Inflammatory macrophage (primary cell): ENCODE measurements around the gene MB21D2.
A peak's percentile ranks its signal among the peaks of the same experiment; 100 is the strongest.
"Not testable (repeated sequence)": the region's sequence is repeated elsewhere in the genome, so short reads cannot be mapped to it uniquely, and the experiment has no call there.

Experiments
- DNase-seq, 2 donors: peaks; one replicate each; pipeline ENCODE4 v3.0.0-alpha.2; 2020 to 2022
- total RNA-seq, 18 experiments: gene quantifications; one replicate each; lab custom pipeline; 2026; ENCODE audit warnings: mixed read lengths in 6 of 18, inconsistent platforms in 2 of 18; lab: John Stamatoyannopoulos, UW

Gene MB21D2, protein sequence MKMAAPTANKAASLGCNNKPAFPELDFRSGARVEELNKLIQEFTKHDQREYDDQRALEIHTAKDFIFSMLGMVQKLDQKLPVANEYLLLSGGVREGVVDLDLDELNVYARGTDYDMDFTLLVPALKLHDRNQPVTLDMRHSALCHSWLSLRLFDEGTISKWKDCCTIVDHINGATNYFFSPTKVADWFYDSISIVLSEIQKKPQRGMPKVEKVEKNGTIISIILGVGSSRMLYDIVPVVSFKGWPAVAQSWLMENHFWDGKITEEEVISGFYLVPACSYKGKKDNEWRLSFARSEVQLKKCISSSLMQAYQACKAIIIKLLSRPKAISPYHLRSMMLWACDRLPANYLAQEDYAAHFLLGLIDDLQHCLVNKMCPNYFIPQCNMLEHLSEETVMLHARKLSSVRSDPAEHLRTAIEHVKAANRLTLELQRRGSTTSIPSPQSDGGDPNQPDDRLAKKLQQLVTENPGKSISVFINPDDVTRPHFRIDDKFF
- 5.6 to 46.3 (median 20.8) reads per million in 18 experiments for total RNA-seq

- DNase-seq = peak; percentile 74 to 77
Observed at GRCh38 chr3:192917404-192918274, at the start of gene MB21D2. MB21D2 (minus strand) TSS chr3:192917856; CDS start chr3:192917840, 16 bp downstream.

DNA sequence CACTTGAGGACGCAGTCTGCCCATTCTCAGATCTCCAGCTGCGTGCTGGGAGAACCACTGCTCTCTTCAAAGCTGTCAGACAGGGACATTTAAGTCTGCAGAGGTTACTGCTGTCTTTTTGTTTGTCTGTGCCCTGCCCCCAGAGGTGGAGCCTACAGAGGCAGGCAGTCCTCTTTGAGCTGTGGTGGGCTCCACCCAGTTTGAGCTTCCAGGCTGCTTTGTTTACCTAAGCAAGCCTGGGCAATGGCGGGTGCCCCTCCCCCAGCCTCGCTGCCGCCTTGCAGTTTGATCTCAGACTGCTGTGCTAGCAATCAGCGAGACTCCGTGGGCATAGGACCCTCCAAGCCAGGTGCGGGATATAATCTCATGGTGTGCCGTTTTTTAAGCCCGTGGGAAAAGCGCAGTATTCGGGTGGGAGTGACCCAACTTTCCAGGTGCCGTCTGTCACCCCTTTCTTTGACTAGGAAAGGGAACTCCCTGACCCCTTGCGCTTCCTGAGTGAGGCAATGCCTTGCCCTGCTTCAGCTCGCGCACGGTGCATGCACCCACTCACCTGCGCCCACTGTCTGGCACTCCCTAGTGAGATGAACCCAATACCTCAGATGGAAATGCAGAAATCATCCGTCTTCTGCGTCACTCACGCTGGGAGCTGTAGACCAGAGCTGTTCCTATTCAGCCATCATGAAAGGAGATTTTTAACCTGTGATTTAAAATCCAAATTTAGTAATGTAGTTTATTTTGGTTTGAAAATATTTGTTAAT is 47.5 kb upstream of the MB21D2 start:
- DNase-seq = not testable (repeated sequence)

- no peak for DNase-seq
Observed at GRCh38 chr3:192959773-192960172, 42.1 kb upstream of the MB21D2 start.

- DNase-seq = no peak
Observed at GRCh38 chr3:192958219-192958872, 40.7 kb upstream of the MB21D2 start.

DNA sequence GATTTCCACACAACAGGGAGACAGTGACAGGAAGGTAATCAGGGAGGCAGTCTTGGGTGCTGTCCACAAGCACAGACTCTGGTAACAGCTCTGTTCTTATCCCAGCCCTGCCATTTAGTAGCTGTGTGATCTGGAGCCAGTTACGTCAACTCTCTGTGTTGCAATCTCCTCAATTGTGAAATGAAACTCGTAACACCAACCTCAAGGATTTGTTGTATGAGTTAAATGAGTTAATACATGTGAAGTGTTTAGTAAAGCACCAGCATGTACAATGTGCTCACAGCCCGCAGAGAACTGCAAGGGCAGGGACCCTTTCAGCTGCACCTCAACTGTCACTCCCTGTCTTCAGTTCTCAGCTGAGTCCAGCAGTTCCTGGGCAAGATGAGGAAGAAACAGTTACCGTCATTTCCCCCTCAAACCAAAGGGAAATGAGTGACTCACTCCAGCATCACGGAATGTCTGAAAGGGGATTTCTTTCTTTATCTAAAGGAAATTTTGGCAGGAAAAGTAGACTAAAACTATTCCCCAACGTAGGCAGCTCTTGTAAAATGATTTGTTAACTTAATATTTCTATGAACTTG is 39.9 kb upstream of the MB21D2 start:
- peak; percentile 92 to 97 for DNase-seq

GRCh38 chr3:192953926-192954325 is 36.3 kb upstream of the MB21D2 start:
- no peak for DNase-seq

DNA sequence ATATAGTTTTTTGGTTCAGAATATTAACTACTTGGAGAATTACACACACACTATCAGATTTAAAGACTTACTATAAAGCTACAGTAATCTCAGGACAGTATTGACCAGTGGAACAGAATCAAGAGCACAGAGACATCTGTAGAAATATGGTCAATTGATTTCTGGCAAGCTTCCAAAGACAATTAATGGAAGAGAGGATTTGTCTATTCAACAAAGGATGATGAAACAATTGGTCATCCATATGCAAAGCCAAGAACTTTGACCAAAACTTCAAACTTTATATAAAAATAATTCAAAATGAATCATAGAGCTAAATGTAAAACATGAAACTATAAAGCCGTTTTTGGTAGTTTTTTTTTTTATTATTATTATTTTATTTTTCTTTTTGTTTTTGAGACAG is 29.8 kb upstream of the MB21D2 start:
- DNase-seq = no peak

- DNase-seq = no peak
Observed at GRCh38 chr3:192943393-192943792, 25.7 kb upstream of the MB21D2 start.

GRCh38 chr3:192942625-192943024 is 25.0 kb upstream of the MB21D2 start:
- no peak for DNase-seq

GRCh38 chr3:192940129-192940528 is 22.5 kb upstream of the MB21D2 start:
- DNase-seq = no peak

- no peak for DNase-seq
Observed at GRCh38 chr3:192935441-192935840, 17.8 kb upstream of the MB21D2 start.

DNA sequence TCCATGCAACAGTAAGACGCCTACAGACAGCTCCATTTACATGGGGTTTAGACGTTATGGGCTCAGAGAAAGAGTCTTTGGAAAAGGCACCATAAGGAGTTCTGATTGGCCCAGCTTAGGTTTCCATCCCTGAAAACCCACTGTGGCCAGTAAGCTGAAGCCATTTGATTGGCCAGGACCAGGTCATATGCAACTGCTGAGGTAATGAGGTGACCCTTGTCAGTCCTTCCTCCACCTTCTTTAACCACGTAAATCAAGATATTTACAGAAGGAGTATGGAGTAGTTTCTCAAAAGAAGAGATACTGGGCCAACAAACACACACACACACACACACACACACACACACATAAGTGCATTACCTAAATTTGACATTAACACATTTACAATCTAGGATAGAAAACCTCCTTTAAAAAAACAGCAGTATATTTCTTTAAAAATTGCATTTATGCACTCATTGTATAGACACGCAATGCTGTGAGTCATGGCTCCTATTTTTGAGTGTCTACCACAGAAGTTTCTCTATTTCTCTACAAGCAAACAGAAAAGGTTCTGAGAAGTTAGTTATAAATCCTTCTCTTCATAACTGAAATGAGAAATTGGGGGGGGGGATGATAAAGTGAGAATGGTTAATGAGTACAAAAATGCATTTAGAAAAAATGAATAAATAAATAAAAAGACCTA is 16.3 kb upstream of the MB21D2 start:
- DNase-seq = peak; percentile 25 to 55

DNA sequence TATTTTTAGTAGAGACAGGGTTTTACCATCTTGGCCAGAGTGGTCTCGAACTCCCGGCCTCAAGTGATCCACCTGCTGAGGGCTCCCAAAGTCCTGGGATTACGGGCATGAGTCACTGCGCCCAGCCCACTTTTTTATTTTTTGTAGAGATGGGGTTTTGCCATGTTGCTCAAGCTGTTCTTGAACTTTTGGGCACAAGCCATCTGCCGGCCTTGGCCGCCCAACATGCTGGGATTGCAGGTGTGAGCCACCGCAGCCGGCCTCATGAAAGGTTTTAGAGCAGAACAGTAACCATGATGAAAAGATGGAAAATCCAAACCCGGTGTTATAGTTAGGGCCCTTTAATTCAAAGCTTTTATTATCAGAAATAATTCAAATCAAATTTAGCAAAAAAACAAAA is 15.6 kb upstream of the MB21D2 start:
- no peak for DNase-seq

GRCh38 chr3:192931825-192932224 is 14.2 kb upstream of the MB21D2 start:
- DNase-seq = no peak

DNA sequence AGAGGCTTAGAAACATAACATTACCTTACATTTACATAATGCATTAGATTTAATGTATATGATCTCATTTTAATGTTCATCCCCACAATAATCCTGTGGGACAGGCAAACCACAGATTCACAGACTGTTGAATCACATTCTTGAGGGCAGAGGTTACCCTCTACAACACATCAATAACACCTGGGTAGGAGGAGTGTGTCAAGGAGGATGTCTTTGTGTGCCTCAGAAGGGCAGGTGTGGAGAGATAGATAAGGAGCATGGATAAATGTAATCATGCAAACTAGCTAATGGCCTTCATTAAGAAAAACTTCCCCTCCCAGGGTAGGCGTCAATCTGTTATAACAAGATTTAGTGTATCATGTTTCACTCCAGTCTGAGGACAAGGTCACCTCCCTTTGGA is 12.9 kb upstream of the MB21D2 start:
- no peak for DNase-seq

GRCh38 chr3:192929755-192930547 is 12.3 kb upstream of the MB21D2 start:
- DNase-seq = peak; percentile 69 to 75

DNA sequence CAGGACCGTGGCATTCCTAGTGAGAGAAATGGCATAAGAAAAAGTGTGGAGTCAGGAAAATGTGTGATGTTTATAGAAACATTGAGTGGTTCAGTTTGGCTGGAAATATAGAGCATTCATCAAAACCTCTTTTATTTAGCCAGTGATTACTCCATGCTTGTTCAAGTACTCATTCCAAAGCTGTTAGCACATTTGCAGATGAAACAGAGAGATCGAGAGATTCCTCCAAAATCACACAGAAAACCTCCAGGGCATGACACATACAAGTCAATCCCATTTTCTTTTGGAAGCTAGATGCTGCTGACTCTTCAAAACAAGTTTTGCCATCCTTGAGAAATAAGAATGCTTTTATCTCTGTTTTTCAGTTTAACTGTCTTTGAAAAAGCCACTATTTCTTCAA is 11.5 kb upstream of the MB21D2 start:
- DNase-seq = no peak

DNA sequence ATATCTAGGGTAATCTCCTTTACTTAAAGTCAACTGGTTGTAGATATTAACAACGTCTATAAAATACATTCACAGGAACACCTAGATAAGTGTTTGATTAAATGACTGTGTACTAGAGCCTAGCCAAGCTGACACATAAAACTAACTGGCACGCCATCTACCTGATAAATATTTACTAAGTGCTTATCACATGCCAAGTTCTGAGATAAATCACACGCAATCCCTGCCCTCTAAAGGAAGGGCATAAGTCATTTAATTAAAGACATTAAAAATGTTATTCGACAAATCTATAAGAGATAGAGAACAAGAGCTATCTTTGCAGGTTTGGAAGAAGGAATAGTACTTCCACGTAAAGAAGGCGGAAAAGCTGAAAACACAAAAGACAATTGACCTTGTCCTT is 11.1 kb upstream of the MB21D2 start:
- DNase-seq = no peak

GRCh38 chr3:192928016-192928415 is 10.4 kb upstream of the MB21D2 start:
- no peak for DNase-seq

DNA sequence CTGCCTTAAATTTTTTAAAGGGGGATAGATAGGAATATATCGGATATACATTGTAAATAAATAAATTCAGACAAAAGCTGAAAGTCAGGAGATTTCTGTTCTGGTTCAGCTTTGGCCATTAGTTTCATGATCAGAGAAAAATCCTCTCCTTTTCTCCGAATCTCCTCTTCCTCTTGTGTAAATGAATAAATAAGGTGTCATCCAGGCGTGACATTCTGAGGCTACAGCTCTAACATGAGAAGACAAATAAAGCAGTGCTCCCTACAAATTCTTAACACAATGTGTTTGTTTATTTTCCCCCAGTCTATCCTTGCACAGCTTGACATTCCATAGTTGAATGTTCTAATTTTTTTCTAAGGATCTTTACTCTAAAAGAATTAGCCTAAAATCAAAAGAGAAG is 9.4 kb upstream of the MB21D2 start:
- no peak for DNase-seq
